ENCODE measurements around the gene ZIC2. TPM values are rescaled to one million over a fixed set of nuclear protein-coding genes. Genes with fewer than 3 reads are reported as not detected.
A peak's percentile ranks its signal among the peaks of the same experiment; 100 is the strongest.

The ZIC2 gene
- total RNA-seq, 1 experiment from 2014 or later: 426 TPM

GRCh38 chr13:99967869-99968520 lies 13.6 kb upstream of the ZIC2 start:
- Histone ChIP-seq H2BK120ac (ENCODE audit: low read depth, low read length, poor library complexity, severe bottlenecking) (no peak overlapping the region), H4K5ac (ENCODE audit: insufficient read length, low read depth, low read length) (no peak overlapping the region), H2AK5ac (ENCODE audit: insufficient read length, low read length) (no peak overlapping the region), H3K27ac (ENCODE audit: insufficient read length, low read depth, low read length) (no peak overlapping the region), H3K27me3 (ENCODE audit: insufficient read depth, low read length) (no peaks in the 10 kb centered on the region; the same call in 1 of the 2 replicates), H3K18ac (ENCODE audit: insufficient read length, low read depth, low read length) (no peak overlapping the region), H3K9ac (ENCODE audit: extremely low read depth, insufficient read length, low read length) (peak overlapping the region; percentile 74), H3K23me2 (ENCODE audit: insufficient read length, low read depth, low read length, poor library complexity, severe bottlenecking) (peaks cover 30% of the 10 kb centered on the region), H2BK5ac (ENCODE audit: insufficient read length, low read length) (no peak overlapping the region), H3K56ac (ENCODE audit: insufficient read length, low read depth, low read length) (no peak overlapping the region), H3K9me3 (ENCODE audit: control insufficient read depth, low read depth, low read length) (no peaks in the 10 kb centered on the region), H3K4me2 (ENCODE audit: insufficient read depth, insufficient read length, low read length) (peak overlapping the region; percentile 98), H3K4ac (ENCODE audit: low read depth, low read length) (no peak overlapping the region), H4K91ac (ENCODE audit: insufficient read length, low read depth, low read length) (no peak overlapping the region), H2BK12ac (ENCODE audit: insufficient read length, low read depth, low read length) (no peak overlapping the region), H2BK15ac (ENCODE audit: low read depth, low read length) (no peak overlapping the region), H3K4me1 (ENCODE audit: insufficient read depth, low read length) (no peaks in the 10 kb centered on the region; the same call in 1 of the 2 replicates), H3K79me1 (ENCODE audit: insufficient read depth, low read depth, low read length, poor library complexity, severe bottlenecking) (no peaks in the 10 kb centered on the region), H3K79me2 (ENCODE audit: insufficient read depth, low read length) (peaks cover 20% of the 10 kb centered on the region; the same call in 1 of the 2 replicates), H2BK20ac (ENCODE audit: low read depth, low read length, poor library complexity, severe bottlenecking) (no peak overlapping the region), H4K20me1 (ENCODE audit: control insufficient read depth, insufficient read depth, insufficient read length) (no peaks in the 10 kb centered on the region), H2AFZ (ENCODE audit: low read length) (no peak overlapping the region), H3T11ph (ENCODE audit: low read length) (no peak overlapping the region), H3K23ac (ENCODE audit: insufficient read length, low read depth, low read length) (no peak overlapping the region), H3K14ac (ENCODE audit: insufficient read depth, low read length) (no peak overlapping the region), H4K8ac (replicated peaks; ENCODE audit: insufficient read length, low read depth, low read length) (no peak overlapping the region)
- DNase-seq: no peak
- H3K27me3 Mint-ChIP-seq (ENCODE audit: low read depth): peaks cover 17% of the 10 kb centered on the region
- peaks cover 9 to 12% of the 10 kb centered on the region in 2 experiments; a peak in 4 of 5 replicates for H3K9me3 Mint-ChIP-seq
- peak overlapping the region; percentile 78 to 94 for H3K4me3 Mint-ChIP-seq
- peak overlapping the region; percentile 5 to 91 (median 75); a peak in 6 of 7 replicates for H3K27ac Mint-ChIP-seq
- peaks cover 38 to 53% of the 10 kb centered on the region in 2 experiments for H3K4me1 Mint-ChIP-seq
- TF ChIP-seq, protein P1, sequence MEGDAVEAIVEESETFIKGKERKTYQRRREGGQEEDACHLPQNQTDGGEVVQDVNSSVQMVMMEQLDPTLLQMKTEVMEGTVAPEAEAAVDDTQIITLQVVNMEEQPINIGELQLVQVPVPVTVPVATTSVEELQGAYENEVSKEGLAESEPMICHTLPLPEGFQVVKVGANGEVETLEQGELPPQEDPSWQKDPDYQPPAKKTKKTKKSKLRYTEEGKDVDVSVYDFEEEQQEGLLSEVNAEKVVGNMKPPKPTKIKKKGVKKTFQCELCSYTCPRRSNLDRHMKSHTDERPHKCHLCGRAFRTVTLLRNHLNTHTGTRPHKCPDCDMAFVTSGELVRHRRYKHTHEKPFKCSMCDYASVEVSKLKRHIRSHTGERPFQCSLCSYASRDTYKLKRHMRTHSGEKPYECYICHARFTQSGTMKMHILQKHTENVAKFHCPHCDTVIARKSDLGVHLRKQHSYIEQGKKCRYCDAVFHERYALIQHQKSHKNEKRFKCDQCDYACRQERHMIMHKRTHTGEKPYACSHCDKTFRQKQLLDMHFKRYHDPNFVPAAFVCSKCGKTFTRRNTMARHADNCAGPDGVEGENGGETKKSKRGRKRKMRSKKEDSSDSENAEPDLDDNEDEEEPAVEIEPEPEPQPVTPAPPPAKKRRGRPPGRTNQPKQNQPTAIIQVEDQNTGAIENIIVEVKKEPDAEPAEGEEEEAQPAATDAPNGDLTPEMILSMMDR (conservative IDR thresholded peaks at IDR 0.05): no peak
- H3K36me3 Mint-ChIP-seq (ENCODE audit: insufficient read depth in 1 of 3, low read depth in 3 of 3): peaks cover 46 to 60% (median 53%) of the 10 kb centered on the region in 3 experiments
- no CpG with 5 or more reads among the region's 58 CpGs for WGBS (ENCODE audit: extremely low coverage, insufficient read length, low lambda C conversion rate)

Measured in H9 (cell line).